Adrenal gland (tissue), 12 donors: ENCODE results near the gene TADA2B. TPM values are rescaled to one million over a fixed set of nuclear protein-coding genes. Genes with fewer than 3 reads are reported as not detected.
A peak's percentile ranks its signal among the peaks of the same experiment; 100 is the strongest.

Source experiments
- DNase-seq, 7 donors: peaks; one replicate each; pipeline ENCODE4 v3.0.0-alpha.2; 2019 to 2020
- H3K27ac ChIP-seq, 5 donors: fragments of 200-600 bp; sonication (generic) in 4 of 5; 1 replicate in 3 of 5; 2 replicates in 2 of 5; pipeline versions ENCODE4 v1.5.1 to v1.8.0; 2016 to 2020; ENCODE audit warnings: mild to moderate bottlenecking in 1 of 5
- H3K27me3 ChIP-seq: fragments of 200-600 bp; 2 replicates; pipeline ENCODE4 v1.8.0; 2021
- H3K36me3 ChIP-seq, 2 donors: fragments of 200-600 bp; replicated peaks in 1 of 2; 1 replicate in 1 of 2; 2 replicates in 1 of 2; pipeline versions ENCODE4 v1.5.1 to v1.8.0; 2018 to 2022
- H3K4me1 ChIP-seq, 2 donors: fragments of 200-600 bp; replicated peaks in 1 of 2; 1 replicate in 1 of 2; 2 replicates in 1 of 2; pipeline versions ENCODE4 v1.5.1 to v1.8.0; 2018 to 2021
- H3K4me3 ChIP-seq, 4 donors: fragments of 200-600 bp; sonication (generic) in 3 of 4; one replicate each; pipeline ENCODE4 v1.5.1; 2016 to 2018
- H3K9me3 ChIP-seq, 3 donors: fragments of 200-600 bp; sonication (generic) in 1 of 3; replicated peaks in 1 of 3; 1 replicate in 2 of 3; 2 replicates in 1 of 3; pipeline versions ENCODE4 v1.5.1 to v1.8.0; 2016 to 2021
- CTCF ChIP-seq, 6 experiments: fragments of 450-650 bp in 4 of 6; fragments of 200-600 bp in 2 of 6; sonication (generic) in 1 of 6; IDR thresholded peaks; 1 replicate in 5 of 6; 2 replicates in 1 of 6; pipeline versions ENCODE4 v1.5.1 to v1.8.0; 2016 to 2021; ENCODE audit warnings: antibody characterized with exemption in 6 of 6, mild to moderate bottlenecking in 2 of 6, moderate library complexity in 1 of 6
- POLR2A ChIP-seq, 2 donors: fragments of 450-650 bp; IDR thresholded peaks; one replicate each; pipeline ENCODE4 v1.6.1; 2017; ENCODE audit warnings: antibody characterized with exemption in 2 of 2, mild to moderate bottlenecking in 2 of 2, moderate library complexity in 1 of 2
- WGBS, 4 donors: extraction: QIAGEN DNeasy Blood & Tissue Kit in 2 of 4; methylation state at CpG; one replicate each; pipeline versions ENCODE4 v1.1.5 to v1.1.7; 2013 to 2017; 5-methylcytosine and 5-hydroxymethylcytosine counted together
- intact Hi-C, 2 donors: fragments of 100-400 bp; cut with DNase I; formaldehyde crosslinking; loops; one replicate each; pipeline versions ENCODE4 v1.14.1 to v1.15.0; 2022 to 2023
- polyA plus RNA-seq, 3 donors: library from polyadenylated mRNA; stranded (reverse); fragments of 200-250 nt in 2 of 3; fragments of 350-450 nt in 1 of 3; fragmentation: Illumina TruSeq in 1 of 3; extraction: RNeasy Lipid Tissue Mini Kit (QIAGEN cat#74804) in 1 of 3; gene quantifications; one replicate each; pipeline ENCODE4 v1.2.3, GENCODE V29; 2013 to 2014
- total RNA-seq, 9 donors: library from RNA; depleted of rRNA in 4 of 9; stranded (reverse); fragments of >200 nt in 4 of 9; fragments of 120-200 nt in 1 of 9; fragmentation: NEBNext Ultra II Directional in 1 of 9; extraction: Animal tissue kit (Norgen Biotek cat#: 25700) in 1 of 9; gene quantifications; one replicate each; pipeline versions ENCODE4 v1.1.0 to v1.2.4, GENCODE V29; 2013 to 2023
- donor health status: healthy with polysubstance abuse.
- donor health status: Bipolar disorder and iron deficiency.
- donor health status: DM: yes; HTN: yes; CAD: no.
- donor health status: DM: no; HTN: no; CAD: no.
- donor health status: DM: no; HTN: no; CAD: no.
- donor health status: DM: yes; HTN: yes; CAD: no.

The TADA2B gene
- total and polyA plus RNA-seq, 12 donors, result 13.3 to 60.8 (median 32.4) TPM

GRCh38 chr4:7073526-7074390 lies 30.6 kb downstream of the TADA2B start:
- no peaks in the 10 kb centered on the region for H3K27me3 ChIP-seq
- H3K4me1 ChIP-seq, result peaks cover 4 to 7% of the 10 kb centered on the region in 2 donors
- intact Hi-C loops, result loop anchor here (5.0 to 10.0 kb wide), 3 partner anchors 99 to 169 kb away; partner anchors contain the start of gene TBC1D14 (in 2 of the 2)
- no peak overlapping the region for H3K27ac ChIP-seq
- no peak for TF ChIP-seq CTCF (IDR thresholded peaks at IDR 0.05)
- no peak for TF ChIP-seq POLR2A (IDR thresholded peaks at IDR 0.05)
- DNase-seq, result peak in 2 of 7 donors; percentile 59 to 71
- WGBS, 4 donors, result 74 to 87% (median 80%) methylated on average over 10 to 18 of the region's 18 CpGs
- H3K36me3 ChIP-seq, result no peaks in the 10 kb centered on the region
- no peaks in the 10 kb centered on the region for H3K9me3 ChIP-seq
- H3K4me3 ChIP-seq, result no peak overlapping the region

- H3K9me3 ChIP-seq, result no peaks in the 10 kb centered on the region
- no peaks in the 10 kb centered on the region for H3K27me3 ChIP-seq
- peaks cover 0 to under 1% of the 10 kb centered on the region in 2 donors for H3K4me1 ChIP-seq
- no peak overlapping the region for H3K27ac ChIP-seq
- intact Hi-C loops, result loop anchor here (5.0 to 10.0 kb wide), 3 partner anchors 100 to 170 kb away; partner anchors contain the start of gene TBC1D14 (in 2 of the 2)
- DNase-seq, result peak in 1 of 7 donors; percentile 44
- no peak for TF ChIP-seq POLR2A (IDR thresholded peaks at IDR 0.05)
- no peak for TF ChIP-seq CTCF (IDR thresholded peaks at IDR 0.05)
- H3K4me3 ChIP-seq, result no peak overlapping the region
- H3K36me3 ChIP-seq, result no peaks in the 10 kb centered on the region
- 70 to 81% (median 76%) methylated on average over 7 to 9 of the region's 9 CpGs for WGBS, 4 donors
Measured at GRCh38 chr4:7074426-7074825, 31.3 kb downstream of the TADA2B start.

- WGBS, 4 donors, result 63 to 82% (median 79%) methylated on average over 12 to 25 of the region's 25 CpGs
- Histone ChIP-seq H3K9me3 (no peaks in the 10 kb centered on the region), H3K4me1 (no peaks in the 10 kb centered on the region), H3K36me3 (no peaks in the 10 kb centered on the region), H3K4me3 (no peak overlapping the region), H3K27me3 (no peaks in the 10 kb centered on the region), H3K27ac (peak overlapping the region in 1 of 5 donors; percentile 61)
- TF ChIP-seq CTCF (IDR thresholded peaks at IDR 0.05) (no peak), POLR2A (IDR thresholded peaks at IDR 0.05) (no peak)
- intact Hi-C loops, result loop anchor here (5.0 to 10.0 kb wide), 3 partner anchors 101 to 354 kb away; partner anchors contain the start of gene TBC1D14 (in 2 of the 2)
- peak in 1 of 7 donors; percentile 43 for DNase-seq
Measured at GRCh38 chr4:7075962-7076695, 33.0 kb downstream of the TADA2B start.

- Histone ChIP-seq H3K4me3 (no peak overlapping the region), H3K27me3 (no peaks in the 10 kb centered on the region), H3K4me1 (no peaks in the 10 kb centered on the region), H3K27ac (no peak overlapping the region), H3K9me3 (no peaks in the 10 kb centered on the region), H3K36me3 (no peaks in the 10 kb centered on the region)
- intact Hi-C loops, result loop anchor here (5.0 to 10.0 kb wide), 3 partner anchors 102 to 354 kb away; partner anchors contain the start of gene TBC1D14 (in 2 of the 2)
- TF ChIP-seq POLR2A (IDR thresholded peaks at IDR 0.05) (no peak), CTCF (IDR thresholded peaks at IDR 0.05) (no peak)
- 60 to 90% (median 67%) methylated on average over 4 to 6 of the region's 6 CpGs for WGBS, 4 donors
- DNase-seq, result no peak
Measured at GRCh38 chr4:7076696-7077082, 33.5 kb downstream of the TADA2B start.
